ENCODE results near the gene CLECL1.
"Not testable (repeated sequence)": the region's sequence is repeated elsewhere in the genome, so short reads cannot be mapped to it uniquely, and the experiment has no call there.

The CLECL1 gene

DNA sequence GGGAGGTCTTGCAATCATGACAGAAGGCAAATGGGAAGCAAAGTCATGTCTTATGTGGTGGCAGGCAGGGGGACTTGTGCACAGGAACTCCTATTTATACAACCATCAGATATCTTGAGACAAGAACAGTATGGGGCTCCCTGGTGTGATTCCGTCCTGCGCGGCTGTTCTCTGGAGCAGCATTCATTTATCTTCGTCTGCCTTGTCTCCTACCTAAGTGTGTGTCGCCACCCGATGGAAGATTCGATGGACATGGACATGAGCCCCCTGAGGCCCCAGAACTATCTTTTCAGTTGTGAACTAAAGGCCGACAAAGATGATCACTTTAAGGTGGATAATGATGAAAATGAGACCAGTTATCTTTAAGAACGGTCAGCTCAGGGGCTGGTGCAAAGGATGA lies 37.7 kb downstream of the CLECL1 start:
- DNase-seq (ENCODE audit: low spot score): not testable (repeated sequence)

DNA sequence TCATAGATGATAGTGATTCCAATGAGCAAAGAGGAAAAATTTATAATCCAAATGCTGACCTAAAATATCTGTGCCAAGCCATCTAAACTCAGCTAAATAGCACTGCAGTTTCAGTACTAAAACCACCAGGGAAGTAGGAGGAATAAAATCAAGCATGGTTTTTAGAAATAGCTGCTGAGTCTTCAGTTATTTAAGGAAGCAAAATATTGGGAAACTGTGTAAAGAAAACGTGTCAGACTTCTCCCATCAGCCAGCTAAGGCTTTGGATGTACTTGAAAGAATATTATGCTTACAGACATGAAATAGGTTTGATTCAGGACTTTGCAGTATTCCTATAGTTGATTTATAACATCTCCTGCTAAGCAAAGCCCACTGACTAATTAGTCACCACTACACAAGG lies 38.7 kb downstream of the CLECL1 start:
- DNase-seq (ENCODE audit: low spot score): no peak

DNA sequence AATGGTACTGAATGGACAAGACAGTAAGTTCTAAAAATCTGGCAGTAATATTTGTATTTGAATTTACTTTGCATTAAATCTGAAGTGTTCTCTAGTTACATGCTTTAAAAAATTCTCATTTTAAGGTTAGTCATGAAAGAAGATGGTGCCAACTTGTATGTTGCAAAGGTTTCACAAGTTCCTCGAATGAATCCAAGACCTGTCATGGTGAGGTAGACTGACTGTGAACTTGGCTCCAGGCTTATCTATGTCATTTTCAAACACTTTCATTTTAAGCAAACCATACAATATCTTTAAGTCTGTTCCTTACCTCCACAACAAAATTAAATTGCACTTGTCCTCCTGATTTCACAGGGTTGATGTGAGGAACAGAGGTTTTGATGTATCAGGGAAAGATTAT lies 40.0 kb downstream of the CLECL1 start:
- no peak for DNase-seq (ENCODE audit: low spot score)

DNA sequence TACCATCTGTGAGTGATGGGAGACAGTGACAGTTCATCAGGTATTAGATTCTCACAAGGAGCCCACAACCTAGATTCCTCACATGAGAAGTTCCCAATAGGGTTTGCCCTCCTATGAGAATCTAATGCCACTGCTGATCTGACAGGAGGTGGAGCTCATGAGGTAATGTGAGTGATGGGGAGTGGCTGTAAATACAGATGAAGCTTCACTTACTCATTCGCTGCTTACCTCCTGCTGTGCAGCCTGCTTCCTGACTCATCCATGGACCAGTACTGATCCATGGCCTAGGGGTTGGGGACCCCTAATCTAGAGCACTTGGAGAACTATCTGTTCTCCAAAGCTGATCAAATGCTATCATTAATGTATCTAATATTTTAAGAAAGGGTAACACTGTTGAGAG lies 45.7 kb downstream of the CLECL1 start:
- DNase-seq (ENCODE audit: low spot score): no peak

DNA sequence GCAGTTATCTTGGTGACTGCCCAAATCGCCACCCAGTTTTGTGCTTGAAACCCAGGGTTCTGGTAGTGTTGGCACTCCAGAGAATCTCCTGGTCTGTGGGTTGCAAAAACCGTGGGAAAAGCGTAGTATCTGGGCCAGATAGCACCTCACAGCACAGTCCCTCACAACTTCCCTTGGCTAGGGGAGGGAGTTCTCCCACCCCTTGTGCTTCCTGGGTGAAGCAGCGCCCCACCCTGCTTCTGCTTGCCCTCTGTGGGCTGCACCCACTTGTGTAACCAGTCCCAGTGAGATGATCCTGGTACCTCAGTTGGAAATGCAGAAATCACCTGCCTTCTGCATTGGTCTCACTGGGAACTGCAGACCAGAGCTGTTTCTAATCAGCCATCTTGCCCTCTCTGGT lies 47.0 kb downstream of the CLECL1 start:
- no peak for DNase-seq (ENCODE audit: low spot score)

DNA sequence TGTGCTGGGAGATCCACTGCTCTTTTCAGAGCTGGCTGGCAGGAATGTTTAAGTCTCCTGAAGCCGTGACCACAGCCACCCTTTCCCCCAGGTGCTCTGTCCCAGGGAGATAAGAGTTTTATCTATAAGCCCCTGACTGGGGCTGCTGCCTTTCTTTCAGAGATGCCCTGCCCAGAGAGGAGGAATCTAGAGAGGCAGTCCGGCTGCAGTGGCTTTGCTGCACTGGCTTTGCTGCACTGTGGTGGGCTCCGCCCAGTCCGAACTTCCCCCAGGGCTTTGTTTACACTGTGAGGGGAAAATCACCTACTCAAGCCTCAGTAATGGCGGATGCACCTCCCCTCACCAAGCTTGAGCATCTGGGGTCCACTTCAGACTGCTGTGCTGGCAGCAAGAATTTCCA lies 47.5 kb downstream of the CLECL1 start:
- not testable (repeated sequence) for DNase-seq (ENCODE audit: low spot score)

DNA sequence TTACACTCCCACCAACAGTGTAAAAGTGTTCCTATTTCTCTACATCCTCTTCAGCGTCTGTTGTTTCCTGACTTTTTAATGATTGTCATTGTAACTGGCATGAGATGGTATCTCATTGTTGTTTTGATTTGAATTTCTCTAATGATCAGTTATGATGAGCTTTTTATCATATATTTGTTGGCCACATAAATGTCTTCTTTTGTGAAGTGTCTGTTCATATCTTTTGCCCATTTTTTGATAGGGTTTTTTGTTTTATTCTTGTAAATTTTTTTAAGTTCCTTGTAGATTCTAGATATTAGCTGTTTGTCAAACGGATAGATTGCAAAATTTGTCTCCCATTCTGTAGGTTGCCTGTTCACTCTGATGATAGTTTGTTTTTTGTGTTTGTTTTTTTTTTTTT lies 49.9 kb downstream of the CLECL1 start:
- DNase-seq (ENCODE audit: low spot score): not testable (repeated sequence)

DNA sequence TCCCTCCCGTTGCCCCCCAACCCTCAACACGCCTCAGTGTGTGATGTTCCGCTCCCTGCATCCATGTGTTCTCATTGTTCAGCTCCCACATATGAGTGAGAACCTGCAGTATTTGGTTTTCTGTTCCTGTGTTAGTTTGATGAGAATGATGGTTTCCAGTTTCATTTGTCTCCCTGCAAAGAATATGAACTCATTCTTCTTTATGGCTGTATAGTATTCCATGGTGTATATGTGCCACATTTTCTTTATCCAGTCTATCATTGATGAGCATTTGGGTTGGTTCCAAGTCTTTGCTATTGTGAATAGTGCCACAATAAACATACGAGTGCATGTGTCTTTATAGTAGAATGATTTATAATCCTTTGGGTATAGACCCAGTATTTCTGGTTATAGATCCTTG lies 50.4 kb downstream of the CLECL1 start:
- not testable (repeated sequence) for DNase-seq (ENCODE audit: low spot score)

DNA sequence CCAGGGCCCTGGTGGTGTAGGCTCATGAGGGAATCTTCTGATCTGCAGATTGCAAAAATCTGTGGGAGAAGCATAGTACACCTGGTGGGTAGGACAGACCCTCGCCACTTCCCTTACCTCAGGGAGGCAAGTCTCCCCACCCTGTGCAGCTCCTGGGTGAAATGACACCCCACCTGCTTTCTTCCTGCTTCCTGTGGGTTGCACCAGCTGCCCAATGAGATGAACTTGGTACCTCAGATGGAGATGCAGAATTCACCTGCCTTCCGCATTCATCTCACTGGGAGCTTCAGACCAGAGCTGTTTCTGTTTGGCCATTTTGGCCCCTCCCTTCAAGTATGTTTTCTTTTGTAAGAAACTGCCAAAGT lies 58.7 kb downstream of the CLECL1 start:
- DNase-seq (ENCODE audit: low spot score): peak; percentile 47

DNA sequence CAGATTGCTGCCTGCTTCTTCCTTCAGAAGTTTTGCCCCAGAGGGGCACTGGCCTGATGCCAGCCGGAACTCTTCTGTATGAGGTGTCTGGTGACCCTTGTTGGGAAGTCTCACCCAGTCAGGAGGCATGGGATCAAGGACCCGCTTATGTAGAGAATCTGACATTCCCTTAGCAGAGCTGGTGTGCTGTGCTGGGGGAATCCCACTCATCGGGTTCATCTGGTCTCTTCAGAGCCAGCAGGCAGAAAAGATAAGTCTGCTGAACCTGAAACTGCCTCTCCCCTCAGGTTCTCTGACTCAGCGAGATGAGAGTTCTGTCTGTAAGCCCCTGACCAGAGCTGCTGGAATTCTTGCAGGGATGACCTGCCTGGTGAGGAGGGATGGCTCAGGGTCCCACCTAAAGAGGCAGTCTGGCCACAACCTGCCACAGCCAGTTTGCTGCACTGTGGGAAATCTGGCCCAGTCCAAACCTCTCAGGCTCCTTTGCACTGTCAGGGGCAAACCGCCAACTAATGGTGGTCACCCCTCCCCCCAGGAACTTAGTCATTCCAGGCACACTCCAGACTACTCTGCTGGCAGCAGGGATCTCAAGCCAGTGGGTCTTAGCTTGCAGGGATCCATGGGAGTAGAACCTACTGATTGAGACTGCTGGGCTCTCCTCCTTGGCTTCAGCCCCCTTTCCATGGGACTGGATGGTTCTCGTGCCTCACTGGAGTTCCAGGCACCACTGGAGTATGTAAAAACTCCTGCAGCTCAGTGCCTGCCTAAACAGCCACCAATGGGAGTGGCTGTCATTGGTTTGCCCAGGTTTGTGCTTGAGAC lies 59.3 kb downstream of the CLECL1 start:
- peak; percentile 61 for DNase-seq (ENCODE audit: low spot score)
